Upper lobe of left lung (tissue), 6 donors: ENCODE data around the gene NACA2. TPM values are rescaled to one million over a fixed set of nuclear protein-coding genes. Genes with fewer than 3 reads are reported as not detected.

Source experiments
- ATAC-seq, 2 donors: fragments of 200-7000 bp; cut with Tn5 transposase; one replicate each; pipeline ENCODE4 v1.9.1; 2022; ENCODE audit warnings: mild to moderate bottlenecking in 2 of 2, moderate library complexity in 2 of 2; ENCODE audit not compliant: low FRiP score in 2 of 2
- DNase-seq, 2 donors: peaks; one replicate each; pipeline ENCODE4 v3.0.0-alpha.2; 2019 to 2020
- H3K27ac ChIP-seq, 4 donors: fragments of 200-600 bp; sonication (generic); one replicate each; pipeline ENCODE4 v1.5.1; 2016 to 2019
- H3K27me3 ChIP-seq, 4 donors: fragments of 200-600 bp; sonication (generic); one replicate each; pipeline ENCODE4 v1.5.1; 2017 to 2019
- H3K36me3 ChIP-seq, 4 donors: fragments of 200-600 bp; sonication (generic); one replicate each; pipeline ENCODE4 v1.5.1; 2016 to 2019
- H3K4me1 ChIP-seq, 4 donors: fragments of 200-600 bp; sonication (generic); one replicate each; pipeline ENCODE4 v1.5.1; 2018 to 2019
- H3K4me3 ChIP-seq, 4 donors: fragments of 200-600 bp; sonication (generic); one replicate each; pipeline ENCODE4 v1.5.1; 2017 to 2019; ENCODE audit warnings: mild to moderate bottlenecking in 2 of 4, moderate library complexity in 1 of 4
- H3K9me3 ChIP-seq, 4 donors: fragments of 200-600 bp; sonication (generic); one replicate each; pipeline ENCODE4 v1.5.1; 2018 to 2019
- CTCF ChIP-seq, 6 experiments: fragments of 450-650 bp in 4 of 6; fragments of 200-600 bp in 2 of 6; sonication (generic) in 2 of 6; IDR thresholded peaks; one replicate each; pipeline ENCODE4 v1.5.1; 2016 to 2019; ENCODE audit warnings: antibody characterized with exemption in 6 of 6
- EP300 ChIP-seq, 4 donors: sonication (generic); formaldehyde crosslinking; IDR thresholded peaks; one replicate each; pipeline ENCODE4 v1.5.1; 2017; ENCODE audit warnings: antibody characterized with exemption in 4 of 4, control low read depth in 2 of 4
- POLR2A ChIP-seq, 4 donors: fragments of 450-650 bp; IDR thresholded peaks; one replicate each; pipeline ENCODE4 v1.5.1; 2016 to 2017; ENCODE audit warnings: antibody characterized with exemption in 4 of 4, mild to moderate bottlenecking in 2 of 4
- POLR2AphosphoS5 ChIP-seq, 2 donors: sonication (generic); formaldehyde crosslinking; IDR thresholded peaks; one replicate each; pipeline ENCODE4 v1.5.1; 2017; ENCODE audit warnings: antibody characterized with exemption in 2 of 2
- WGBS, 2 donors: methylation state at CpG; one replicate each; pipeline ENCODE4 v1.1.5; 2017 to 2018; 5-methylcytosine and 5-hydroxymethylcytosine counted together
- total RNA-seq, 6 donors: library from RNA; depleted of rRNA in 4 of 6; stranded (reverse); fragments of >200 nt in 4 of 6; gene quantifications; one replicate each; pipeline versions ENCODE4 v1.1.0 to v1.2.1, GENCODE V29; 2016 to 2021
- donor health status: DM: no; HTN: no; CAD: no; lungs with moderate emphysema.
- donor health status: DM: no; HTN: yes; CAD: no; lungs with severe emphysema.

NACA2 gene
- total RNA-seq, 6 donors from 2014 or later, result not detected

GRCh38 chr17:61619493-61619892 is 28.5 kb upstream of the NACA2 start:
- no peaks in the 10 kb centered on the region for H3K4me1 ChIP-seq
- H3K9me3 ChIP-seq, result peaks cover 0 to 9% (median 8%) of the 10 kb centered on the region in 4 donors
- no peaks in the 10 kb centered on the region for H3K27me3 ChIP-seq
- WGBS, 2 donors, result 70 to 85% methylated on average over 1 of the region's 1 CpG
- ATAC-seq (no peak), DNase-seq (no peak)
- no peak overlapping the region for H3K27ac ChIP-seq
- TF ChIP-seq CTCF (IDR thresholded peaks at IDR 0.05) (no peak), EP300 (IDR thresholded peaks at IDR 0.05) (no peak), POLR2A (IDR thresholded peaks at IDR 0.05) (no peak), POLR2AphosphoS5 (IDR thresholded peaks at IDR 0.05) (no peak)
- H3K36me3 ChIP-seq, result peaks cover 0 to 2% (median 0%) of the 10 kb centered on the region in 4 donors
- no peak overlapping the region for H3K4me3 ChIP-seq

GRCh38 chr17:61618950-61619349 is 27.9 kb upstream of the NACA2 start:
- no peak overlapping the region for H3K4me3 ChIP-seq
- WGBS, 2 donors, result 75 to 81% methylated on average over 1 of the region's 1 CpG
- ATAC-seq (no peak), DNase-seq (no peak)
- no peak overlapping the region for H3K27ac ChIP-seq
- TF ChIP-seq POLR2A (IDR thresholded peaks at IDR 0.05) (no peak), EP300 (IDR thresholded peaks at IDR 0.05) (no peak), CTCF (IDR thresholded peaks at IDR 0.05) (no peak), POLR2AphosphoS5 (IDR thresholded peaks at IDR 0.05) (no peak)
- H3K9me3 ChIP-seq, result peaks cover 0 to 9% (median 8%) of the 10 kb centered on the region in 4 donors
- H3K36me3 ChIP-seq, result peaks cover 0 to 2% (median 0%) of the 10 kb centered on the region in 4 donors
- no peaks in the 10 kb centered on the region for H3K4me1 ChIP-seq
- no peaks in the 10 kb centered on the region for H3K27me3 ChIP-seq

- WGBS, 2 donors, result 77 to 81% methylated on average over 4 of the region's 4 CpGs
- no peaks in the 10 kb centered on the region for H3K4me1 ChIP-seq
- DNase-seq, result no peak
- H3K36me3 ChIP-seq, result peaks cover 0 to 2% (median 0%) of the 10 kb centered on the region in 4 donors
- no peak for ATAC-seq
- no peak overlapping the region for H3K27ac ChIP-seq
- no peak overlapping the region for H3K4me3 ChIP-seq
- H3K27me3 ChIP-seq, result no peaks in the 10 kb centered on the region
- TF ChIP-seq CTCF (IDR thresholded peaks at IDR 0.05), result no peak
- TF ChIP-seq POLR2A (IDR thresholded peaks at IDR 0.05), result no peak
- TF ChIP-seq POLR2AphosphoS5 (IDR thresholded peaks at IDR 0.05), result no peak
- TF ChIP-seq EP300 (IDR thresholded peaks at IDR 0.05), result no peak
- peaks cover 0 to 9% (median 8%) of the 10 kb centered on the region in 4 donors for H3K9me3 ChIP-seq
Measured at GRCh38 chr17:61617330-61617729, 26.3 kb upstream of the NACA2 start.

- ATAC-seq (no peak), DNase-seq (no peak)
- H3K4me1 ChIP-seq, result no peaks in the 10 kb centered on the region
- no peak overlapping the region for H3K4me3 ChIP-seq
- H3K27ac ChIP-seq, result no peak overlapping the region
- H3K36me3 ChIP-seq, result peaks cover 0 to 2% (median 0%) of the 10 kb centered on the region in 4 donors
- TF ChIP-seq CTCF (IDR thresholded peaks at IDR 0.05) (no peak), EP300 (IDR thresholded peaks at IDR 0.05) (no peak), POLR2A (IDR thresholded peaks at IDR 0.05) (no peak), POLR2AphosphoS5 (IDR thresholded peaks at IDR 0.05) (no peak)
- H3K9me3 ChIP-seq, result peaks cover 0 to 9% (median 8%) of the 10 kb centered on the region in 4 donors
- 58 to 62% methylated on average over 1 of the region's 1 CpG for WGBS, 2 donors
- no peaks in the 10 kb centered on the region for H3K27me3 ChIP-seq
Measured at GRCh38 chr17:61616783-61617182, 25.8 kb upstream of the NACA2 start.

GRCh38 chr17:61614219-61614618 is 23.2 kb upstream of the NACA2 start:
- Histone ChIP-seq H3K4me3 (no peak overlapping the region), H3K4me1 (no peaks in the 10 kb centered on the region), H3K27me3 (no peaks in the 10 kb centered on the region), H3K9me3 (peaks cover 0 to 4% (median under 1%) of the 10 kb centered on the region in 4 donors), H3K36me3 (peaks cover 0 to 2% (median 0%) of the 10 kb centered on the region in 4 donors), H3K27ac (no peak overlapping the region)
- no peak for ATAC-seq
- DNase-seq, result no peak
- TF ChIP-seq EP300 (IDR thresholded peaks at IDR 0.05) (no peak), POLR2AphosphoS5 (IDR thresholded peaks at IDR 0.05) (no peak), CTCF (IDR thresholded peaks at IDR 0.05) (no peak)
